Ascending aorta (tissue), 2 donors: Measurements from ENCODE around the gene CHRNA4. TPM values are rescaled to one million over a fixed set of nuclear protein-coding genes. Genes with fewer than 3 reads are reported as not detected.

Experiments
- DNase-seq, 2 donors: peaks; one replicate each; pipeline ENCODE4 v3.0.0-alpha.2; 2019; ENCODE audit warnings: low spot score in 2 of 2
- H3K27ac ChIP-seq, 2 donors: fragments of 200-600 bp; sonication (generic); one replicate each; pipeline ENCODE4 v1.5.1; 2016 to 2017; ENCODE audit warnings: mild to moderate bottlenecking in 1 of 2
- H3K27me3 ChIP-seq: fragments of 200-600 bp; sonication (generic); one replicate; pipeline ENCODE4 v1.5.1; 2017
- H3K36me3 ChIP-seq, 2 donors: fragments of 200-600 bp; sonication (generic); one replicate each; pipeline ENCODE4 v1.5.1; 2016
- H3K4me1 ChIP-seq, 2 donors: fragments of 200-600 bp; sonication (generic); one replicate each; pipeline ENCODE4 v1.5.1; 2016 to 2017; ENCODE audit warnings: mild to moderate bottlenecking in 1 of 2
- H3K4me3 ChIP-seq, 2 donors: fragments of 200-600 bp; sonication (generic); one replicate each; pipeline ENCODE4 v1.5.1; 2016 to 2017; ENCODE audit warnings: mild to moderate bottlenecking in 1 of 2
- H3K9me3 ChIP-seq, 2 donors: fragments of 200-600 bp; sonication (generic); one replicate each; pipeline ENCODE4 v1.5.1; 2016
- intact Hi-C: fragments of 100-400 bp; cut with DNase I; formaldehyde crosslinking; loops from one replicate; pipeline ENCODE4 v1.15.1; 2023
- total RNA-seq: library from RNA; depleted of rRNA; stranded (reverse); fragments of >200 nt; gene quantifications from one replicate; pipeline ENCODE4 v1.1.0, GENCODE V29; 2016
- TF ChIP-seq, protein P1 (sequence below), 3 experiments: fragments of 200-600 bp in 2 of 3; fragments of 450-650 bp in 1 of 3; sonication (generic) in 2 of 3; IDR thresholded peaks; one replicate each; pipeline ENCODE4 v1.5.1; 2016 to 2019; ENCODE audit warnings: antibody characterized with exemption in 3 of 3, mild to moderate bottlenecking in 1 of 3, moderate library complexity in 1 of 3

CHRNA4 gene
- total RNA-seq, 1 donor from 2014 or later: not detected

DNA sequence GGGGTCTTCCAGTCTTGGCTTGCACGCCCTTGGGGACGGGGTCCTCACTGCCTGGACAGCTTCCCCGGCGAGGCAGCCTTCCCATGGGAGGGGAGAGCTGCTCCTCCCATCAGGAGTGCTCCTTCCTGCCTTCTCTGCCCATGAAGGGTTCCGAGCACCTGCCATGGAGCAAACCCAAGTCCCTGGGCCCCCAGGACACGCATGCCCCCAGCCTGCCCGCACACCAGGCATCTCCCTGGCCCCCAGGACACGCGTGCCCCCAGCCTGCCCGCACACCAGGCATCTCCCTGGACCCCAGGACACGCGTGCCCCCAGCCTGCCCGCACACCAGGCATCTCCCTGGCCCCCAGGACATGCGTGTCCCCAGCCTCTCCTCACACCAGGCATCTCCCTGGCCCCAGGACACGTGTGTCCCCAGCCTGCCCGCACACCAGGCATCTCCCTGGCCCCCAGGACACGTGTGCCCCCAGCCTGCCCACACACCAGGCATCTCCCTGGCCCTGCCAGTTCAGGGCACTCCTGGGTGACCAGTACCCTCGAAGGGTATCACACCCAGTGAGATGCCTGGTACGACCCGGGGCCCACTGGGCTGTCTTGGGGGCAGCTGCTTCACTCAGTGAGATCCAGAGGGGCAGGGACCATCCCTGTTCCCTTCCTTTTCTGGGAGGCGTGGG is 46.4 kb downstream of the CHRNA4 start:
- Histone ChIP-seq H3K27me3 (no peaks in the 10 kb centered on the region), H3K9me3 (no peaks in the 10 kb centered on the region), H3K27ac (no peak overlapping the region), H3K36me3 (no peaks in the 10 kb centered on the region), H3K4me3 (no peak overlapping the region), H3K4me1 (no peaks in the 10 kb centered on the region)
- intact Hi-C loops: no loop called here
- DNase-seq: peak in 1 of 2 donors; percentile 24
- TF ChIP-seq, protein P1, sequence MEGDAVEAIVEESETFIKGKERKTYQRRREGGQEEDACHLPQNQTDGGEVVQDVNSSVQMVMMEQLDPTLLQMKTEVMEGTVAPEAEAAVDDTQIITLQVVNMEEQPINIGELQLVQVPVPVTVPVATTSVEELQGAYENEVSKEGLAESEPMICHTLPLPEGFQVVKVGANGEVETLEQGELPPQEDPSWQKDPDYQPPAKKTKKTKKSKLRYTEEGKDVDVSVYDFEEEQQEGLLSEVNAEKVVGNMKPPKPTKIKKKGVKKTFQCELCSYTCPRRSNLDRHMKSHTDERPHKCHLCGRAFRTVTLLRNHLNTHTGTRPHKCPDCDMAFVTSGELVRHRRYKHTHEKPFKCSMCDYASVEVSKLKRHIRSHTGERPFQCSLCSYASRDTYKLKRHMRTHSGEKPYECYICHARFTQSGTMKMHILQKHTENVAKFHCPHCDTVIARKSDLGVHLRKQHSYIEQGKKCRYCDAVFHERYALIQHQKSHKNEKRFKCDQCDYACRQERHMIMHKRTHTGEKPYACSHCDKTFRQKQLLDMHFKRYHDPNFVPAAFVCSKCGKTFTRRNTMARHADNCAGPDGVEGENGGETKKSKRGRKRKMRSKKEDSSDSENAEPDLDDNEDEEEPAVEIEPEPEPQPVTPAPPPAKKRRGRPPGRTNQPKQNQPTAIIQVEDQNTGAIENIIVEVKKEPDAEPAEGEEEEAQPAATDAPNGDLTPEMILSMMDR (IDR thresholded peaks at IDR 0.05): no peak

DNA sequence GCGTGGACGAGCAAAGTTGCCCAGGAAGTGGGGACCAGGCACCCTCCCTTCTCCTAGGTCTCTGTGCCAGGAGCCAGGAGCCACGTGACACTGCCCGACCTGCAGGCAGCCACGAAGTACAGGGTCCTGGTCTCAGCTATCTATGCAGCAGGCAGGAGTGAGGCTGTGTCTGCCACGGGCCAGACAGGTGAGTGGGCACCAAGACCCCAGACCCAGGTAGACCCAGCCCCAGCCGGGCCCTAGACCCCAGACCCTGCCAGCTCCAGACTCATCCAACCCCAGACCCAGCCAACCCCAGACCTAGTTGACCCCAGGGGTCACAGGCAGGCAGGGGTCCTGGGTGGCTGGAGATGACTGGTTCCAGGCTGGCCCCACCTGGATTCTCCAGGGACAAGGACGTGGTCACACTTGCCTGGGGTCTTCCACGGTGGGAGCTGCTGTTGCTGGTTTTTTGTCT is 47.1 kb downstream of the CHRNA4 start:
- Histone ChIP-seq H3K27ac (no peak overlapping the region), H3K9me3 (no peaks in the 10 kb centered on the region), H3K4me1 (no peaks in the 10 kb centered on the region), H3K4me3 (no peak overlapping the region), H3K36me3 (no peaks in the 10 kb centered on the region), H3K27me3 (peaks cover 2% of the 10 kb centered on the region)
- TF ChIP-seq, protein P1 (IDR thresholded peaks at IDR 0.05): no peak
- intact Hi-C loops: no loop called here
- no peak for DNase-seq

DNA sequence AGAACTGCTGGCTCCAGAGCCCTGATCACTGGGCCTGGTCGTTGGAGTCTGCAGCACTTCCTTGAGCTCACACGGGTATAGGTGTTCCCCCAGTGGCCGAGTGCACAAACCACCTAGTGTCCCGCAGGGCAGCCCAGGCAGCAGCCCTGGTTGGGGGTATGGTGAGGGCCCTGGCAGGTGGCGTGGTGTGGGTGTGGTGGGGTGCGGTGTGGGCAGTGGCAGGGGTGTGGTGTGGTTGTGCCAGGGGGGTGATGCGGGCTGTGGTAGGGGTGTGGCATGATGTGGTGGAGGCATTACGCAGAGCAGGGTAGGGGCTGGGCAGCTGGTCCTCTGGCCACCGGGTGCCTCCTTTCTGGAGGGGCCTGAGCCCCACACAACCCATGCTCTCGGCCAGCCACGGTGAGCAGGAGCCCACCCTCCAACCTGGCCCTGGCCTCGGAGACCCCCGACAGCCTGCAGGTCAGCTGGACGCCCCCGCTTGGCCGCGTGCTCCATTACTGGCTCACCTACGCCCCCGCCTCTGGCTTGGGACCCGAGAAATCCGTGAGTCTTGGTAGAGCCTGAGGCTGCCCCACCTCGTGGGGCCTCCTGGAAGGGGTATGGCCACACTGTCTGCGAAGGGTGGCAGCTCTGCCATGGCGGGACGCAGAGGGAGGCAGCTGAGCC is 47.7 kb downstream of the CHRNA4 start:
- Histone ChIP-seq H3K27ac (no peak overlapping the region), H3K36me3 (no peaks in the 10 kb centered on the region), H3K9me3 (no peaks in the 10 kb centered on the region), H3K4me3 (no peak overlapping the region), H3K27me3 (peaks cover 4% of the 10 kb centered on the region), H3K4me1 (no peaks in the 10 kb centered on the region)
- TF ChIP-seq, protein P1 (IDR thresholded peaks at IDR 0.05): no peak
- intact Hi-C loops: no loop called here
- no peak for DNase-seq

DNA sequence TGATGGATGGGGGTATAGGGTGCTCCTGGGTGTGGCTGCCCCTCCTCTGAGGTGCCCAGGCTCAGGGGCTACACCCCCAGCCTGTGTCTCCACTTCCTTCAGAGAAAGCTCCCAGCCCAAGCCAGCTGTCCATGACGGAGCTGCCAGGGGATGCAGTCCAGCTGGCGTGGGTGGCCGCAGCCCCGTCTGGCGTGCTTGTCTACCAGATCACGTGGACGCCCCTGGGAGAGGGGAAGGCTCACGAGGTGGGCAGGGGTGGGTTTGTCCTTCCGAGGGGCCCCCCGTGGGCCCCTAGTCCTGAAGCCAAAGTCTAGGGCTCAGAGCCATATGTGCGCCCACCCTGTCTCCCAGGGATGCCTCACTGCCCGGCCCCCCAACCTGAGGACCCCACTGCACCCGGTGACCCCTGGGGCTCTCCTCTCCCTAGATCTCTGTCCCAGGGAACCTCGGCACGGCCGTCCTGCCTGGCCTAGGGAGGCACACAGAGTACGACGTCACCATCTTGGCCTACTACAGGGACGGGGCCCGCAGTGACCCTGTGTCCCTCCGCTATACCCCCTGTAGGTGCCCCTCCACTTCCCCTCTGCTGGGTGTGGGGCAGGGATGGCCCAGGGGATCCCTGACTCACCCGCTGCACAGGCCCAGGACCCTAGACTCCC is 48.3 kb downstream of the CHRNA4 start:
- DNase-seq: no peak
- H3K4me1 ChIP-seq: no peaks in the 10 kb centered on the region
- intact Hi-C loops: no loop called here
- TF ChIP-seq, protein P1 (IDR thresholded peaks at IDR 0.05): no peak
- H3K27ac ChIP-seq: no peak overlapping the region
- H3K9me3 ChIP-seq: no peaks in the 10 kb centered on the region
- peaks cover 4% of the 10 kb centered on the region for H3K27me3 ChIP-seq
- H3K36me3 ChIP-seq: no peaks in the 10 kb centered on the region
- no peak overlapping the region for H3K4me3 ChIP-seq

DNA sequence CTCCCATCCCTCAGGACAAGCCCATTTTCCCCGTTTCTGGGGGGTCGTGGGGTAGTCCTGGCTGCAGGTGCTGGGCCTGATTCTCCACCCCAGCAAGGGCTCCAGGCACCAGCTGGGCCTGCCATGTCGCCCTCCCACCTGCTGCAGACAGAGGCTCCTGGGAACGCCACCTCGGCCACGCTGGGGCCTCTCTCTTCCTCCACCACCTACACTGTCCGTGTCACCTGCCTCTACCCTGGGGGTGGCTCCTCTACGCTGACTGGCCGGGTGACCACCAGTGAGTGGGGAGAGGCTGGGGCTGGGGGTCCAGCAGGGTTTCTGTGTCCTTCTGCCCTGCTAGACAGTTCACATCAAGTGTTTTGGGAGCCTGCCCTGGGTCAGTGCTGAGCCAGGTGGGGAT is 48.9 kb downstream of the CHRNA4 start:
- no peak for DNase-seq
- Histone ChIP-seq H3K9me3 (no peaks in the 10 kb centered on the region), H3K36me3 (no peaks in the 10 kb centered on the region), H3K4me1 (no peaks in the 10 kb centered on the region), H3K27ac (no peak overlapping the region), H3K4me3 (no peak overlapping the region), H3K27me3 (peaks cover 4% of the 10 kb centered on the region)
- TF ChIP-seq, protein P1 (IDR thresholded peaks at IDR 0.05): no peak
- intact Hi-C loops: no loop called here
